Natural killer cell (primary cell): ENCODE measurements around the gene NLGN2. TPM values are rescaled to one million over a fixed set of nuclear protein-coding genes. Genes with fewer than 3 reads are reported as not detected.
"Not testable (repeated sequence)": the region's sequence is repeated elsewhere in the genome, so short reads cannot be mapped to it uniquely, and the experiment has no call there.

Experiments used
- ATAC-seq, 3 donors: fragments of 150-1000 bp in 2 of 3; fragments of 200-7000 bp in 1 of 3; cut with Tn5 transposase; 1 replicate in 1 of 3; 2 replicates in 2 of 3; pipeline ENCODE4 v1.10.0; 2021; ENCODE audit warnings: mild to moderate bottlenecking in 2 of 3, moderate library complexity in 2 of 3
- DNase-seq, 2 donors: peaks; one replicate each; pipeline versions ENCODE4 v3.0.0 to v3.0.0-alpha.2; 2013 to 2021; ENCODE audit warnings: mixed read lengths in 1 of 2
- H3K27ac ChIP-seq: one replicate; pipeline ENCODE4 v1.5.1; 2013; ENCODE audit warnings: mild to moderate bottlenecking, low read length
- H3K27me3 ChIP-seq: one replicate; pipeline ENCODE4 v1.6.1; 2013; ENCODE audit warnings: low read length; ENCODE audit not compliant: control insufficient read depth, insufficient read depth
- H3K36me3 ChIP-seq: one replicate; pipeline ENCODE4 v1.6.1; 2013; ENCODE audit warnings: low read length; ENCODE audit not compliant: control insufficient read depth, insufficient read depth
- H3K4me1 ChIP-seq: one replicate; pipeline ENCODE4 v1.6.1; 2013; ENCODE audit warnings: low read length; ENCODE audit not compliant: control insufficient read depth, insufficient read depth
- H3K4me3 ChIP-seq: one replicate; pipeline ENCODE4 v1.5.1; 2013; ENCODE audit warnings: low read length
- H3K9me3 ChIP-seq: one replicate; pipeline ENCODE4 v1.6.1; 2013; ENCODE audit warnings: low read length; ENCODE audit not compliant: control insufficient read depth, insufficient read depth
- H3K27ac Mint-ChIP-seq, 2 donors: one replicate each; pipeline ENCODE4 v1.8.0; 2022; ENCODE audit warnings: mild to moderate bottlenecking in 2 of 2, mixed read lengths in 2 of 2, moderate library complexity in 1 of 2
- H3K27me3 Mint-ChIP-seq, 2 donors: one replicate each; pipeline ENCODE4 v1.8.0; 2022; ENCODE audit warnings: low read depth in 2 of 2, mixed read lengths in 2 of 2
- H3K36me3 Mint-ChIP-seq: one replicate; pipeline ENCODE4 v1.8.0; 2022; ENCODE audit warnings: mixed read lengths
- H3K4me1 Mint-ChIP-seq, 2 donors: one replicate each; pipeline ENCODE4 v1.8.0; 2022; ENCODE audit warnings: mixed read lengths in 2 of 2
- H3K4me3 Mint-ChIP-seq: one replicate; pipeline ENCODE4 v1.8.0; 2022; ENCODE audit warnings: mild to moderate bottlenecking, moderate library complexity, mixed read lengths
- H3K9me3 Mint-ChIP-seq, 2 donors: one replicate each; pipeline ENCODE4 v1.8.0; 2022; ENCODE audit warnings: mixed read lengths in 2 of 2
- CTCF ChIP-seq: fragments of 200-600 bp; IDR thresholded peaks from one replicate; pipeline ENCODE4 v1.8.0; 2022; ENCODE audit warnings: antibody characterized with exemption
- WGBS: methylation state at CpG from one replicate; pipeline ENCODE4 v1.1.7; 2013; ENCODE audit warnings: missing lambda C conversion rate; ENCODE audit not compliant: insufficient coverage; 5-methylcytosine and 5-hydroxymethylcytosine counted together
- intact Hi-C: fragments of 100-400 bp; cut with micrococcal nuclease; formaldehyde crosslinking; loops from one replicate; pipeline ENCODE4 v1.14.2; 2022
- total RNA-seq, 4 donors: library from RNA; stranded (reverse); fragments of 120-200 nt in 1 of 4; gene quantifications; one replicate each; pipeline versions ENCODE4 v1.2.3 to v1.2.4, GENCODE V29; 2013 to 2022

NLGN2 gene
- total RNA-seq, 3 donors from 2014 or later (not counting 1 experiment from before 2014, with no cell fraction given): 2.8 to 3.4 (median 3.1) TPM

- Histone ChIP-seq H3K9me3 (no peaks in the 10 kb centered on the region), H3K36me3 (no peaks in the 10 kb centered on the region), H3K4me1 (no peaks in the 10 kb centered on the region), H3K27ac (no peak overlapping the region), H3K4me3 (no peak overlapping the region), H3K27me3 (no peaks in the 10 kb centered on the region)
- Mint-ChIP-seq H3K9me3 (no peaks in the 10 kb centered on the region), H3K4me1 (peaks cover 0 to 3% of the 10 kb centered on the region in 2 donors), H3K27me3 (peaks cover 0 to 1% of the 10 kb centered on the region in 2 donors), H3K27ac (no peak overlapping the region), H3K36me3 (no peaks in the 10 kb centered on the region), H3K4me3 (no peak overlapping the region)
- no peak for TF ChIP-seq CTCF
- intact Hi-C loops: no loop called here
- ATAC-seq: no peak
- WGBS: 91% methylated on average over 7 of the region's 8 CpGs
- DNase-seq: no peak
Observed at GRCh38 chr17:7367083-7367482, 40.6 kb upstream of the NLGN2 start.

DNA sequence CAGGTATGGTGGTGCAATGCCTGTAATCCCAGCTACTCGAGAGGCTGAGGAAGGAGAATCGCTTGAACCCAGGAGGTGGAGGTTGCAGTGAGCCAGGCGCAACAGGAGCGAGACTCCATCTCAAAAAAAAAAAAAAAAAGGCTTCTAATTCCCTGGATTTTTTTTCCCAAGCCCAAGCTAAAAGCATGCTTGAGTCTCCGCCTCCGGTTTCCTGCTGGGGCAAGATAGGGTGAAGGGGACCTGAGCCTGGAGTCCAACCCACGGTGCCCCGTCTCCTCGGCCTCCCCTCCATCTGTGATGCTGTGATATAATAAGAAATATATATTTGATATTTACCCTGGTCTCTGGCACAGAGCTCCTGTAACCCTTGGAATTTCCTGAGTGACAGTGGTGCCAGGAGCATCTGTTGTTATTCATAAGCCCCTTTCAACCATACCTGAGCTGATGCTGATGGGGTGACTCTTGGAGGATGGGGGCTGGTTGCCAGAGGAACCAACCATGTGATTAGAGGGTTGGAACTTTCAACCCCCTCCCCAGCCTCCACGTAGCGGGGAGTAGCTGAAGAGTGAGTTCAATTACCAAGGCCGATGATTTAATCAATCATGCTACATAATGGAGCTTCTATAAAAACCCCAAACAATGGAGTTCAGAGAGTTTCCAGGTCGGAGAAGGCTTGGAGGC is 39.6 kb upstream of the NLGN2 start:
- Histone ChIP-seq H3K27me3 (no peaks in the 10 kb centered on the region), H3K27ac (no peak overlapping the region), H3K36me3 (no peaks in the 10 kb centered on the region), H3K4me3 (no peak overlapping the region), H3K9me3 (no peaks in the 10 kb centered on the region), H3K4me1 (no peaks in the 10 kb centered on the region)
- Mint-ChIP-seq H3K4me1 (peaks cover 0 to 3% of the 10 kb centered on the region in 2 donors), H3K27ac (no peak overlapping the region), H3K36me3 (no peaks in the 10 kb centered on the region), H3K4me3 (no peak overlapping the region), H3K9me3 (no peaks in the 10 kb centered on the region), H3K27me3 (no peaks in the 10 kb centered on the region)
- no peak for TF ChIP-seq CTCF
- intact Hi-C loops: no loop called here
- ATAC-seq: no peak
- WGBS: 92% methylated on average over 6 of the region's 13 CpGs
- no peak for DNase-seq

DNA sequence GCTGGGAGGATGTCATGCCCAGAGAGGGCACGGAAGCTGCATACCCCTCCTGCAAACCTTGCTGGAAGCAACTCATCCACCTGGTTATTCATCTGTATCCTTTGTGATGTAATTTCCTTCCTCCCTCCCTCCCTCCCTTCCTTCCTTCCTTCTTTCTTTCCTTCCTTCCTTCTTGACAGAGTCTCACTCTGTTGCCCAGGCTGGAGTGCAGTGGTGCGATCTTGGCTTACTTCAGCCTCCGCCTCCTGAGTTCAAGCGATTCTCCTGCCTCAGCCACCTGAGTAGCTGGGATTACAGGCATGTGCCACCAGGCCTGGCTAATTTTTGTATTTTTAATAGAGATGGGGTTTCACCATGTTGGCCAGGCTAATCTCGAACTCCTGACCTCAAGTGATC is 39.0 kb upstream of the NLGN2 start:
- H3K27me3 Mint-ChIP-seq, intact Hi-C loops, H3K36me3 ChIP-seq, H3K4me3 ChIP-seq, DNase-seq, H3K9me3 ChIP-seq, H3K4me3 Mint-ChIP-seq, H3K27me3 ChIP-seq, H3K4me1 Mint-ChIP-seq, ATAC-seq, H3K9me3 Mint-ChIP-seq, H3K4me1 ChIP-seq, H3K27ac Mint-ChIP-seq, H3K36me3 Mint-ChIP-seq, H3K27ac ChIP-seq: not testable (repeated sequence)
- 87% methylated on average over 5 of the region's 5 CpGs for WGBS

DNA sequence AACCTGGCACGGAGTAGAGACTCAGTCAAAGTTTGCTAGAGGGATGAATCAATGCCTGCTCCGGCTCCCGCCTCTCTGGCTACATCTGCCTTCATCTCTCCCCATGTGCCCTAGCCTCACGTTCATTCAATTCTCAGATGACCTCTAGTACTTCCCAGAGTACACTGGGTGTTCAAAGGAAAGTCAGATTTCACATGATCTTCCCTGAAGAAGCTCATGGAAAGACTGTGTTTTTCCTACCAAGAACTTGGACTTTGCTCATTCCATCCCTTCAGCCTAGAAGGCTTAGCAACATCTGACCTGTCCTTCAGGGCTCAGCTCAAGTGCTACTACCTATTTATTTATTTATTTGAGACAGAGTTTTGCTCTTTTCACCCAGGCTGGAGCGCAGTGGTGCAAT is 37.8 kb upstream of the NLGN2 start:
- Histone ChIP-seq H3K4me3 (no peak overlapping the region), H3K9me3 (no peaks in the 10 kb centered on the region), H3K36me3 (no peaks in the 10 kb centered on the region), H3K27ac (no peak overlapping the region), H3K27me3 (no peaks in the 10 kb centered on the region), H3K4me1 (no peaks in the 10 kb centered on the region)
- Mint-ChIP-seq H3K27ac (no peak overlapping the region), H3K27me3 (no peaks in the 10 kb centered on the region), H3K4me3 (no peak overlapping the region), H3K4me1 (peaks cover 0 to 3% of the 10 kb centered on the region in 2 donors), H3K9me3 (no peaks in the 10 kb centered on the region), H3K36me3 (no peaks in the 10 kb centered on the region)
- WGBS: 93% methylated on average over 5 of the region's 5 CpGs
- intact Hi-C loops: no loop called here
- ATAC-seq (no peak), DNase-seq (no peak)
- no peak for TF ChIP-seq CTCF
